Lower leg skin (tissue), 4 donors: ENCODE results near the gene PTGIS. TPM values are rescaled to one million over a fixed set of nuclear protein-coding genes. Genes with fewer than 3 reads are reported as not detected.
A peak's percentile ranks its signal among the peaks of the same experiment; 100 is the strongest.

Source experiments
- DNase-seq, 2 donors: peaks; one replicate each; pipeline ENCODE4 v3.0.0-alpha.2; 2019; ENCODE audit warnings: low spot score in 2 of 2
- H3K4me3 ChIP-seq: fragments of 200-600 bp; sonication (generic); 2 replicates; pipeline ENCODE4 v1.5.1; 2017; ENCODE audit warnings: mild to moderate bottlenecking, low read depth; ENCODE audit not compliant: poor library complexity, severe bottlenecking
- CTCF ChIP-seq, 3 donors: fragments of 450-650 bp; IDR thresholded peaks; one replicate each; pipeline ENCODE4 v1.5.1; 2016; ENCODE audit warnings: antibody characterized with exemption in 3 of 3, mild to moderate bottlenecking in 3 of 3, moderate library complexity in 2 of 3
- POLR2A ChIP-seq, 2 donors: fragments of 450-650 bp; IDR thresholded peaks; one replicate each; pipeline ENCODE4 v1.6.1; 2016 to 2017; ENCODE audit warnings: antibody characterized with exemption in 2 of 2, mild to moderate bottlenecking in 1 of 2, moderate library complexity in 1 of 2
- WGBS, 2 donors: methylation state at CpG; one replicate each; pipeline ENCODE4 v1.1.5; 2018; 5-methylcytosine and 5-hydroxymethylcytosine counted together
- intact Hi-C: fragments of 100-400 bp; cut with DNase I; formaldehyde crosslinking; loops from one replicate; pipeline ENCODE4 v1.15.0; 2023; ENCODE audit warnings: low total_unique reads
- total RNA-seq, 4 donors: library from RNA; depleted of rRNA; stranded (reverse); fragments of >200 nt; gene quantifications; one replicate each; pipeline ENCODE4 v1.1.0, GENCODE V29; 2016

PTGIS gene
- total RNA-seq, 4 donors from 2014 or later, result 2.3 to 13.3 (median 9.1) TPM

GRCh38 chr20:49584418-49585382 lies 16.8 kb upstream of the PTGIS start:
- 52 to 56% methylated on average over 14 of the region's 14 CpGs for WGBS, 2 donors
- DNase-seq, result no peak
- H3K4me3 ChIP-seq, result no peak overlapping the region
- TF ChIP-seq POLR2A (IDR thresholded peaks at IDR 0.05) (no peak), CTCF (IDR thresholded peaks at IDR 0.05) (no peak)
- intact Hi-C loops, result no loop called here

GRCh38 chr20:49583669-49584417 lies 15.9 kb upstream of the PTGIS start:
- no peak overlapping the region for H3K4me3 ChIP-seq
- intact Hi-C loops, result no loop called here
- WGBS, 2 donors, result 51 to 54% methylated on average over 12 of the region's 12 CpGs
- TF ChIP-seq CTCF (IDR thresholded peaks at IDR 0.05), result peak in 1 of 3 donors; percentile 31
- TF ChIP-seq POLR2A (IDR thresholded peaks at IDR 0.05), result no peak
- peak; percentile 58 to 89 for DNase-seq

GRCh38 chr20:49583343-49583668 lies 15.4 kb upstream of the PTGIS start:
- WGBS, 2 donors, result 80% methylated on average over 4 of the region's 4 CpGs
- no peak overlapping the region for H3K4me3 ChIP-seq
- intact Hi-C loops, result no loop called here
- no peak for DNase-seq
- no peak for TF ChIP-seq POLR2A (IDR thresholded peaks at IDR 0.05)
- no peak for TF ChIP-seq CTCF (IDR thresholded peaks at IDR 0.05)

- no peak overlapping the region for H3K4me3 ChIP-seq
- 95 to 97% methylated on average over 10 of the region's 10 CpGs for WGBS, 2 donors
- no peak for TF ChIP-seq CTCF (IDR thresholded peaks at IDR 0.05)
- no peak for TF ChIP-seq POLR2A (IDR thresholded peaks at IDR 0.05)
- DNase-seq, result no peak
- intact Hi-C loops, result no loop called here
These were observed 14.7 kb upstream of the PTGIS start for GRCh38 chr20:49582413-49583334.

GRCh38 chr20:49581482-49581881 lies 13.5 kb upstream of the PTGIS start:
- TF ChIP-seq CTCF (IDR thresholded peaks at IDR 0.05) (no peak), POLR2A (IDR thresholded peaks at IDR 0.05) (no peak)
- no peak overlapping the region for H3K4me3 ChIP-seq
- no peak for DNase-seq
- 93 to 100% methylated on average over 1 of the region's 1 CpG for WGBS, 2 donors
- intact Hi-C loops, result no loop called here
